Activated T-helper 17 cell treated with anti-CD3 and anti-CD28 coated beads, Interleukin-2, amount 50 U/mL, for 72 hours (primary cell): ENCODE data around the gene SLC29A1. TPM values are rescaled to one million over a fixed set of nuclear protein-coding genes. Genes with fewer than 3 reads are reported as not detected.

ENCODE experiments used
- ATAC-seq: fragments of 150-1000 bp; cut with Tn5 transposase; replicated peaks from 2 replicates; pipeline ENCODE4 v1.10.0; 2021; ENCODE audit warnings: mild to moderate bottlenecking, moderate library complexity
- H3K27ac Mint-ChIP-seq: one replicate; pipeline ENCODE4 v1.8.0; 2022; ENCODE audit warnings: mixed read lengths
- H3K27me3 Mint-ChIP-seq: one replicate; pipeline ENCODE4 v1.8.0; 2022; ENCODE audit warnings: mixed read lengths
- H3K36me3 Mint-ChIP-seq: one replicate; pipeline ENCODE4 v1.8.0; 2022; ENCODE audit warnings: low read depth, mild to moderate bottlenecking, mixed read lengths
- H3K4me1 Mint-ChIP-seq: one replicate; pipeline ENCODE4 v1.8.0; 2022; ENCODE audit warnings: mixed read lengths
- H3K4me3 Mint-ChIP-seq: one replicate; pipeline ENCODE4 v1.8.0; 2022; ENCODE audit warnings: mild to moderate bottlenecking, mixed read lengths
- H3K9me3 Mint-ChIP-seq: one replicate; pipeline ENCODE4 v1.8.0; 2022; ENCODE audit warnings: mixed read lengths
- total RNA-seq, 2 donors: library from RNA; stranded (reverse); gene quantifications; one replicate each; pipeline ENCODE4 v1.2.3, GENCODE V29; 2022

Gene SLC29A1
- total RNA-seq, 2 donors from 2014 or later = 40.8 to 80.8 TPM

GRCh38 chr6:44202972-44203750 is 20.2 kb upstream of the SLC29A1 start:
- no peaks in the 10 kb centered on the region for H3K36me3 Mint-ChIP-seq
- no peak for ATAC-seq
- H3K9me3 Mint-ChIP-seq = no peaks in the 10 kb centered on the region
- H3K4me1 Mint-ChIP-seq = no peaks in the 10 kb centered on the region
- H3K27me3 Mint-ChIP-seq = peaks cover 7% of the 10 kb centered on the region
- no peak overlapping the region for H3K27ac Mint-ChIP-seq
- no peak overlapping the region for H3K4me3 Mint-ChIP-seq

DNA sequence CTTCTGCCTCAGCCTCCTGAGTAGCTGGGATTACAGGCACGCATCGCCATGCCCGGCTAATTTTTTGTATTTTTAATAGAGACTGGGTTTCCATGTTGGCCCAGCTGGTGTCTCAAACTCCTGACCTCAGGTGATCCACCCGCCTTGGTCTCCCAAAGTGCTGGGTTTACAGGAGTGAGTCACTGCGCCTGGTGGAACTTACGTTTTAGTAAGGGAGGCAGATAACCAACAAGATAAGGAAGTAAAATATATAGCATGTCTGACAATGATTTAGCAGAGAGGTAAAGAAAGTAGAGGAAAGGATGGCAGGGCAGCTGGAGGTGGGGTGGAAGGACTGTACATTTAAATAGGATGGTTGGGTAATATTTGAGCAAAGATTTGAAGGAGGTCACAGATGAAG is 19.4 kb upstream of the SLC29A1 start:
- Mint-ChIP-seq H3K36me3 (no peaks in the 10 kb centered on the region), H3K27me3 (peaks cover 9% of the 10 kb centered on the region), H3K27ac (no peak overlapping the region), H3K9me3 (no peaks in the 10 kb centered on the region), H3K4me1 (no peaks in the 10 kb centered on the region), H3K4me3 (no peak overlapping the region)
- no peak for ATAC-seq

DNA sequence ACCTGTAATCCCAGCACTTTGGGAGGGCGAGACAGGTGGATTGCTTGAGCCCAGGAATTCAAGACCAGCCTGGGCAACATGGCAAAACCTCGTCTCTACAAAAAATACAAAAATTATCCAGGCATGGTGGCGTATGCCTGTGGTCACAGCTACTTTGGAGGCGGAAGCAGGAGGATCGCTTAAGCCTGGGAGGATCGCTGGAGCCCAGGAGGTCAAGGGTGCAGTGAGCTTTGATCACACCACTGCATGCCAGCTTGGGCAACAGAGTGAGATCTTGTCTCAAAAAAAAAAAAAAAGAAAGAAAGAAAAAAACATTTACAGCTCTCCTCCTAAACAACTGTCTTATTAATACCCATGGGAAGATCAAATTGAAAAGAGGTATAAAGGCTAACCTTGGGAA is 15.4 kb upstream of the SLC29A1 start:
- no peak overlapping the region for H3K4me3 Mint-ChIP-seq
- ATAC-seq = no peak
- H3K27me3 Mint-ChIP-seq = peaks cover 5% of the 10 kb centered on the region
- no peaks in the 10 kb centered on the region for H3K36me3 Mint-ChIP-seq
- no peak overlapping the region for H3K27ac Mint-ChIP-seq
- H3K4me1 Mint-ChIP-seq = no peaks in the 10 kb centered on the region
- H3K9me3 Mint-ChIP-seq = no peaks in the 10 kb centered on the region

DNA sequence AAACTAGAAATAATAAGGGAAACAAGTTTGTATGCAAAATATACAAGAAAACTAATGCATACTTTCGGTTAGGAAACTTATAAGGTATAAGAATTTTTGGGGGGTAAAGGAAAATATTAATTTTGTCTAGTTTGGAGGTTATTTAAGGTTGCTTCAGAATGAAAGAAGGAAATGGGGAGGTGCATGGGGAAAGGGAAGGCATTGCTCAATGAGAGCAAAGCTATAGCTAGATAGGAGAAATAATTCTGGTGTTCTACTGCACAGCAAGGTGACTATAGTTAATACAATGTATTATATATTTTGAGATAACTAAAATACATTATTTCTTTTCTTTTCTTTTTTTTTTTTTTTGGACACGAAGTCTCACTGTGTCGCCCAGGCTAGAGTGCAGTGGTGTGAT is 12.1 kb upstream of the SLC29A1 start:
- no peak for ATAC-seq
- Mint-ChIP-seq H3K9me3 (no peaks in the 10 kb centered on the region), H3K4me3 (no peak overlapping the region), H3K36me3 (no peaks in the 10 kb centered on the region), H3K27me3 (peaks cover 5% of the 10 kb centered on the region), H3K27ac (no peak overlapping the region), H3K4me1 (no peaks in the 10 kb centered on the region)

DNA sequence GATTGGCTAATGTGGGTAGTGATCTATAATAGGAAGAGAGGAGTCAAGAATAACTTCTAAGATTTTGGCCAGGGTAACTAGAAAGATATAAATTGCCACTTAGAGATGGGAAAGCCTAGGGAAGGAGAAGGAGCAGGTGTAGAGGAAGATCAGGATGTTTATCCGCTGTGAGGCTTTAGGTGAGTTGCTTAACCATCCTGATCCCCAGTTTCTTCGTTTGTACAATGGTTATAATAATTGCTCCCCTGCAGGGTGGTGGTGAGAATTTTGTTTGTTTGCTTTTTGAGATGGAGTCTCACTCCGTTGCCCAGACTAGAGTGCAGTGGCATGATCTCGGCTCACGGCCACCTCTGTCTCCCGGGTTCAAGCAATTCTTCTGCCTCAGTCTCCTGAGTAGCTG is 9.1 kb upstream of the SLC29A1 start:
- Mint-ChIP-seq H3K36me3 (no peaks in the 10 kb centered on the region), H3K9me3 (no peaks in the 10 kb centered on the region), H3K4me1 (no peaks in the 10 kb centered on the region), H3K27me3 (peaks cover 3% of the 10 kb centered on the region), H3K27ac (no peak overlapping the region), H3K4me3 (no peak overlapping the region)
- no peak for ATAC-seq

DNA sequence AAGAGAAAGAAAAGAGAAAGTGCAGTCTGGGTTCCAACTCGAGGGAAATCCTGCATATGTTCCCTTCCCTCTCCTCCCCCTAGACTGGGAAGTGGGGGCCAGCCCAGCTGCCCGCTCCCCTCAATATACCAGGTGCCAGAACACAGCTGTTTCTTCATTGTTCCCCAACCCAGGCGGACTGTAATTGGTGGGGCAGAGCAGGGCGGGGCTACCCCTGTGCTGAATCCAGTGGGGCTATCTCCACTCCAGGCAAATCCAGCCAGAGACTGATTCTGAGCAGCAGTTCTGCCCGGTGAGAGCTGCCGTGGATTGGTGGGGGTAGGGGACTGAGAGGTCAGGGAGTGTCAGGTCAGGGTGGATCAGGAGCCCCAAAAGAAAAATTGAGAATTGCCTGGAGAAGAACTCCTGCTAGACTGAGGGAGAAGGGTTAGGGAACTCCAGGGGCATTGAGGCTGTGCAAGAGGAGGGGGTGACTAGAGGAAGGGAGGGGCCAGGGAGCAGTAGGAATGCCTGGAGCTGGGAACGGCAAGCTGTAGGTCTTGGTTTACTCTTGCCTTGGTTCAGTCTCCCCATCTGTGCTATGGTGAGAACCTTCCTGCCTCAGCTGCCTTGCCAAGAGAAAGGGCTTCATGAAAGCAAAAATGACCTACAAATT is 6.6 kb upstream of the SLC29A1 start, which contains the start of gene MYMX:
Gene MYMX (plus strand): TSS at position 250 of the 655 bp plus-strand sequence. CDS start 546 bp downstream, outside the sequence.
- ATAC-seq = no peak
- peaks cover 3% of the 10 kb centered on the region for H3K27me3 Mint-ChIP-seq
- no peaks in the 10 kb centered on the region for H3K36me3 Mint-ChIP-seq

DNA sequence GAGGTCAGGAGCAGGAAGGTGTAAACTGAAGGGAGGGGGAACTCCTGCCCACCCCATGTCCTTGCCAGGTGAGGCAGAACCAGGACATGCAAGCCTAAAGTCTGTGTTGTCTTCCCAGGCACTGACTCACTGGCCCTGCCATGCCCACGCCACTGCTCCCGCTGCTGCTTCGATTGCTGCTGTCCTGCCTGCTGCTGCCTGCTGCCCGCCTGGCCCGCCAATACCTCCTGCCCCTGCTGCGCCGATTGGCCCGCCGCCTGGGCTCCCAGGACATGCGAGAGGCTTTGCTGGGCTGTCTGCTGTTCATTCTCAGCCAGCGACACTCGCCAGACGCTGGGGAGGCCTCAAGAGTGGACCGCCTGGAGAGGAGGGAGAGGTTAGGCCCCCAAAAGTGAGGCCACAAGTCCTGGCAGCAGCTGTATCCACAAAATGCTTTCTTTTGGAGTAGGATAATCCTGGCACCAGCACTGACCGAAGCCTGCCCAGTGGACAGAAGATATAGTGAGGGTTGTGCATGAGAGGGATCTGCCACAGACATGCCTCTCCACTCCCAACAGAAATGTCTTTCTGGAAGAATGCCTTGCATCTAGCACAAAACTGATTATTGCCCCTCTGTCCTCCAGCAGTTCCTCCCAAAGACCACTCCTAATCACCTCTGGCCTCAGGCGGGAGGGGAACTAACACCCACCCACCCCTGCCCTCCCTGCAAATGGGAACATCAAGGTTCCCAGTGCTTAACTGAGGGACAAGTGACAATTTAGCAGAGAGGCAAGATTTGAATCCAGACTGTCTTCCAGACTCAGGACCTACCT is 5.9 kb upstream of the SLC29A1 start:
- Mint-ChIP-seq H3K36me3 (no peaks in the 10 kb centered on the region), H3K4me1 (no peaks in the 10 kb centered on the region), H3K27ac (no peak overlapping the region), H3K4me3 (no peak overlapping the region), H3K27me3 (peaks cover 3% of the 10 kb centered on the region), H3K9me3 (no peaks in the 10 kb centered on the region)
- ATAC-seq = no peak

More for the DNA sequence above, 6.6 kb upstream of the SLC29A1 start, which contains the start of gene MYMX:
- Mint-ChIP-seq H3K27ac (no peak within 1 kb of the TSS), H3K4me1 (no peaks in the 10 kb centered on the region), H3K4me3 (no peak within 1 kb of the TSS), H3K9me3 (no peaks in the 10 kb centered on the region)

DNA sequence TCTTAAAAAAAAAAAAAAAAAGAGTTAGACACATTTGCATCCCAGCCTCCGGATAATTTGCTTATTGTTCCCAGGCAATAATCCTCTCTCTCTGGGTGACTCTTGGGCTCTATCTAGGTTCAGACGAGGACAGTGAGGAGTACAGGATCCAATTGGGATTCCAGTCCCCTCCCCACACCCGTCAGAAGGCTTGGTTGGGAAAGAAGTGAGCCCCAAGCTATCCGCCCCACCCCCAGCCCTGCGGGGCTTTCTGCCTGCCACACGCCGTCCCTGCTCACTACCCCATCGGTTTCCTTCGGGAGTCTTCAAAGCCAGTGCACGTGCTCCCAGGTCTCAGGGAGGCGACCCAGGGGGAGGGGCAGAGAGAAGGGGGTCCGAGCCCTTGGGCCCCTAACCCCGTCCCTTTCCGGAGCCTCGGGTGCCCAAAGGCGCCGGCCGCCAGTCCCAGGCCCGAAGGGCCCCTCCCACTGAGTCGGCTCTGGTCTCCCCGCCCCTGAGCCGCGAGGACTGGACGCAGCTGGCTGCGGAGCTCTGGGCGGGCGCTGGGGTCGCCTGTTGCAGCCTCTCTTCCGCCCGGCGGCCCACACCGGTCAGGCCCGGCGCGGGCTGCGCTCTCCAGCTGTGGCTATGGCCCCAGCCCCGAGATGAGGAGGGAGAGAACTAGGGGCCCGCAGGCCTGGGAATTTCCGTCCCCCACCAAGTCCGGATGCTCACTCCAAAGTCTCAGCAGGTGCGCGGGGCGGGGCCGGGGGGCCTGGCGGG is 4.2 kb upstream of the SLC29A1 start:
- peak; percentile 9 for ATAC-seq

DNA sequence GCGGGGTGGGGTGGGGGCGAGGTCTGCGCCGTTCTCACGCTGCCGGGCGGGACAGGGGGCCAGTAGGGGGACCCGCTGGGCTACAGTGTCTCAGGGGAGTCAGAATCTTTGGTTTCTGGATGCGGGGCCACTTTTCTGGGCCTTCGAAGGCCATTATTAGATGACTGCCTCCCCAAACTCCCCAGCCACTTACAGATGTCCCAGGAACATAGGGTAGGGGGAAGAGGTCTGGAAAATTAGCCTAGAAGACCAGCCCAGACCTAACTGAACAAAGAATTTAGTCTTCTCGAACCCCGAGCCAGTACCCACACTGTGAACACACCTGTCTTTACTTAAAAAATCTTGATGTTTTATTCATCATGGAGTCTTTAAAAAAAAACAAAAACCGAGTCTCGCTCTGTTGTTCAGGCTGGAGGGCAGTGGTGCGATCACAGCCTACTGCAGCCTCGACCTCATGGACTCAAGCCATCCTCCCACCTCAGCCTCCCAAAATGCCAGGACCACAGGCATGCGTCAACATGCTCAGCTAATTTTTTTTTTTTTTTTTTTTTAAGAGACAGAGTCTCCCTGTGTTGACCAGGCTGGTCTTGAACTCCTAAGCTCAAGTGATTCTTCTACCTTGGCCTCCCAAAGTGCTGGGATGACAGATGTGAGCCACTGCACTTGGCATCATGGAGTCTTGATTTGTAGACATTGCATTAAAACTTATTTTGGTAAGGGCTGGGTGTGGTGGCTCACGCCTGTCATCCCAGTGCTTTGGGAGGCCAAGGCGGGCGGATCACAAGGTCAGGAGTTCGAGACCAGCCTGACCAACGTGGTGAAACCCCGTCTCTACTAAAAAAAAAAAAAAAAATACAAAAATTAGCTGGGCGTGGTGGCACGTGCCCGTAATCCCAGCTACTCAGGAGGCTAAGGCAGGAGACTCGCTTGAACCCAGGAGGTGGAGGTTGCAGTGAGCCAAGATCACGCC is 3.3 kb upstream of the SLC29A1 start:
- ATAC-seq = no peak
- no peak overlapping the region for H3K27ac Mint-ChIP-seq
- H3K4me1 Mint-ChIP-seq = peaks cover 16% of the 10 kb centered on the region
- H3K36me3 Mint-ChIP-seq = peaks cover 8% of the 10 kb centered on the region
- H3K27me3 Mint-ChIP-seq = peaks cover 3% of the 10 kb centered on the region
- H3K4me3 Mint-ChIP-seq = peak overlapping the region; percentile 25
- H3K9me3 Mint-ChIP-seq = no peaks in the 10 kb centered on the region

More for the DNA sequence above, 4.2 kb upstream of the SLC29A1 start:
- Mint-ChIP-seq H3K36me3 (peaks cover under 1% of the 10 kb centered on the region), H3K9me3 (no peaks in the 10 kb centered on the region), H3K4me3 (peak overlapping the region; percentile 25), H3K4me1 (peaks cover 8% of the 10 kb centered on the region), H3K27me3 (peaks cover 3% of the 10 kb centered on the region), H3K27ac (no peak overlapping the region)

GRCh38 chr6:44220913-44221290 is 2.5 kb upstream of the SLC29A1 start:
- peak overlapping the region; percentile 8 for H3K27ac Mint-ChIP-seq
- peaks cover 3% of the 10 kb centered on the region for H3K27me3 Mint-ChIP-seq
- H3K4me3 Mint-ChIP-seq = peak overlapping the region; percentile 1

GRCh38 chr6:44221291-44221960 is 2.0 kb upstream of the SLC29A1 start:
- H3K4me3 Mint-ChIP-seq = peak overlapping the region; percentile 1
- H3K27me3 Mint-ChIP-seq = peaks cover 3% of the 10 kb centered on the region
- H3K27ac Mint-ChIP-seq = peak overlapping the region; percentile 8
- peaks cover 16% of the 10 kb centered on the region for H3K4me1 Mint-ChIP-seq
- no peaks in the 10 kb centered on the region for H3K9me3 Mint-ChIP-seq
- peaks cover 8% of the 10 kb centered on the region for H3K36me3 Mint-ChIP-seq
- peak; percentile 67 for ATAC-seq

More at GRCh38 chr6:44220913-44221290, 2.5 kb upstream of the SLC29A1 start:
- ATAC-seq = no peak
- Mint-ChIP-seq H3K4me1 (peaks cover 16% of the 10 kb centered on the region), H3K9me3 (no peaks in the 10 kb centered on the region), H3K36me3 (peaks cover 8% of the 10 kb centered on the region)

DNA sequence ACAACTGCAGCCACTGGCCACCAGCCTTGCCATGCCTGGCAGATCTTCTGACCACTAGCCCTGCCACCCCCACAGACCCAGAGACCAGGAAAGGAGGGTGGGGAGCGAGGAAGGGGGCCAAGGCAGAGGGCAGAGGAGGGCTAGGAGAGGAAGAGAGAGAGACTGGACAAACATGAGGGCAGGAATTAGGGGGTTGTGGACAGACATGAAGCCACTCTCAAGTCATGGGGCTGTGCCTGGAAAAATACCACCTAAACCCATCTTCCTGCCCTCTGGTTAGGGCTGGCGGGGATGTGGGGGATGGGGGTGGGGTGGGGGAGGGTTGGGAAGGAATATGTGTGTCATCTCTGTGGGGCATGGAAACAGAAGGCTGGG is 1.4 kb upstream of the SLC29A1 start:
- peak overlapping the region; percentile 1 for H3K4me3 Mint-ChIP-seq

More for the DNA sequence above, 1.4 kb upstream of the SLC29A1 start:
- ATAC-seq = no peak
- H3K36me3 Mint-ChIP-seq = peaks cover 8% of the 10 kb centered on the region
- H3K9me3 Mint-ChIP-seq = no peaks in the 10 kb centered on the region
- H3K4me1 Mint-ChIP-seq = peaks cover 16% of the 10 kb centered on the region
- H3K27ac Mint-ChIP-seq = no peak overlapping the region
- no peaks in the 10 kb centered on the region for H3K27me3 Mint-ChIP-seq
